Activated B cell treated with CpG ODN at 0.5 μM for 24 hours (primary cell): ENCODE data around the gene AMBP. TPM values are rescaled to one million over a fixed set of nuclear protein-coding genes. Genes with fewer than 3 reads are reported as not detected.

ENCODE experiments used
- ATAC-seq: fragments of 200-7000 bp; cut with Tn5 transposase; one replicate; pipeline ENCODE4 v1.10.0; 2021; ENCODE audit warnings: low read depth, mild to moderate bottlenecking, moderate library complexity
- CTCF ChIA-PET: fragments of 350-600 bp; sonication (Branson Sonifier 250); formaldehyde crosslinking; loops from one replicate; lab custom pipeline; 2021; ENCODE audit warnings: antibody characterized with exemption; lab: Charles Lee
- POLR2A ChIA-PET: fragments of 350-600 bp; sonication (Branson Sonifier 250); formaldehyde crosslinking; loops from one replicate; lab custom pipeline; 2021; ENCODE audit warnings: antibody characterized with exemption; lab: Charles Lee
- DNase-seq: peaks from one replicate; pipeline ENCODE4 v3.0.0; 2022
- H3K27ac Mint-ChIP-seq: one replicate; pipeline ENCODE4 v1.8.0; 2020; ENCODE audit warnings: mixed read lengths
- H3K27me3 Mint-ChIP-seq: one replicate; pipeline ENCODE4 v1.8.0; 2021; ENCODE audit warnings: mixed read lengths
- H3K36me3 Mint-ChIP-seq: one replicate; pipeline ENCODE4 v1.8.0; 2021; ENCODE audit warnings: low read depth, mixed read lengths
- H3K4me1 Mint-ChIP-seq: one replicate; pipeline ENCODE4 v1.8.0; 2021; ENCODE audit warnings: mixed read lengths
- H3K4me3 Mint-ChIP-seq: one replicate; pipeline ENCODE4 v1.8.0; 2020; ENCODE audit warnings: mild to moderate bottlenecking, mixed read lengths
- H3K9me3 Mint-ChIP-seq: one replicate; pipeline ENCODE4 v1.8.0; 2020; ENCODE audit warnings: mixed read lengths
- CTCF ChIP-seq: fragments of 200-600 bp; IDR thresholded peaks from one replicate; pipeline ENCODE4 v1.8.0; 2022; ENCODE audit warnings: antibody characterized with exemption, mild to moderate bottlenecking
- intact Hi-C: fragments of 100-400 bp; cut with micrococcal nuclease; formaldehyde crosslinking; loops from one replicate; pipeline ENCODE4 v1.15.1; 2024
- total RNA-seq: library from RNA; stranded (reverse); gene quantifications from 2 replicates; pipeline ENCODE4 v1.2.3, GENCODE V29; 2022

AMBP gene
- total RNA-seq, 1 donor from 2014 or later, result not detected

- H3K4me1 Mint-ChIP-seq, result no peaks in the 10 kb centered on the region
- H3K9me3 Mint-ChIP-seq, result peaks cover 9% of the 10 kb centered on the region
- DNase-seq (no peak), ATAC-seq (no peak)
- H3K27ac Mint-ChIP-seq, result no peak overlapping the region
- intact Hi-C loops, result no loop called here
- H3K36me3 Mint-ChIP-seq, result no peaks in the 10 kb centered on the region
- ChIA-PET POLR2A (no interaction called here), CTCF (no interaction called here)
- H3K4me3 Mint-ChIP-seq, result no peak overlapping the region
- peaks cover 19% of the 10 kb centered on the region for H3K27me3 Mint-ChIP-seq
- no peak for TF ChIP-seq CTCF
Measured at GRCh38 chr9:114124138-114124537, 46.0 kb upstream of the AMBP start.

GRCh38 chr9:114123031-114123977 lies 45.2 kb upstream of the AMBP start:
- TF ChIP-seq CTCF, result no peak
- DNase-seq, result no peak
- ATAC-seq, result no peak
- Mint-ChIP-seq H3K9me3 (peaks cover 9% of the 10 kb centered on the region), H3K36me3 (no peaks in the 10 kb centered on the region), H3K4me1 (no peaks in the 10 kb centered on the region), H3K4me3 (no peak overlapping the region), H3K27me3 (peaks cover 20% of the 10 kb centered on the region), H3K27ac (no peak overlapping the region)
- ChIA-PET POLR2A (no interaction called here), CTCF (no interaction called here)
- intact Hi-C loops, result no loop called here

- Mint-ChIP-seq H3K27ac (no peak overlapping the region), H3K4me1 (no peaks in the 10 kb centered on the region), H3K27me3 (peaks cover 22% of the 10 kb centered on the region), H3K9me3 (peaks cover 3% of the 10 kb centered on the region), H3K4me3 (no peak overlapping the region), H3K36me3 (no peaks in the 10 kb centered on the region)
- POLR2A ChIA-PET, result no interaction called here
- DNase-seq (no peak), ATAC-seq (no peak)
- TF ChIP-seq CTCF, result no peak
- CTCF ChIA-PET, result no interaction called here
- intact Hi-C loops, result no loop called here
Measured at GRCh38 chr9:114122136-114123027, 44.3 kb upstream of the AMBP start.

GRCh38 chr9:114121227-114122135 lies 43.4 kb upstream of the AMBP start:
- POLR2A ChIA-PET, result no interaction called here
- ATAC-seq (no peak), DNase-seq (no peak)
- Mint-ChIP-seq H3K27ac (no peak overlapping the region), H3K36me3 (no peaks in the 10 kb centered on the region), H3K4me1 (no peaks in the 10 kb centered on the region), H3K9me3 (no peaks in the 10 kb centered on the region), H3K27me3 (peaks cover 23% of the 10 kb centered on the region), H3K4me3 (no peak overlapping the region)
- intact Hi-C loops, result no loop called here
- TF ChIP-seq CTCF, result no peak
- CTCF ChIA-PET, result no interaction called here
